ENCODE measurements around the gene PCSK5. TPM values are rescaled to one million over a fixed set of nuclear protein-coding genes. Genes with fewer than 3 reads are reported as not detected.

Gene PCSK5
- total RNA-seq, 2 donors from 2014 or later, result 2.5 to 3.5 TPM

GRCh38 chr9:76378367-76379073 is 488.0 kb downstream of the PCSK5 start:
- peaks cover 2% of the 10 kb centered on the region for H3K9me3 Mint-ChIP-seq
- H3K4me1 Mint-ChIP-seq, result peaks cover 16% of the 10 kb centered on the region
- Histone ChIP-seq H3K27me3 (ENCODE audit: control insufficient read depth, insufficient read depth, low read length, poor library complexity, severe bottlenecking) (no peaks in the 10 kb centered on the region), H3K36me3 (ENCODE audit: control insufficient read depth, insufficient read depth, low read length) (peaks cover 5% of the 10 kb centered on the region), H3K9me3 (ENCODE audit: control insufficient read depth, low read length) (no peaks in the 10 kb centered on the region), H3K9ac (ENCODE audit: extremely low read depth, low read length, poor library complexity, severe bottlenecking) (no peak overlapping the region), H3K4me1 (ENCODE audit: control insufficient read depth, insufficient read depth, low read length) (peaks cover 3% of the 10 kb centered on the region), H3K27ac (ENCODE audit: low read depth, low read length) (no peak overlapping the region), H3K4me3 (ENCODE audit: low read length) (no peak overlapping the region)
- no peaks in the 10 kb centered on the region for H3K27me3 Mint-ChIP-seq (ENCODE audit: insufficient read depth)
- WGBS, 2 experiments (ENCODE audit: insufficient coverage in 1 of 2, insufficient read length in 1 of 2), result 94 to 100% methylated on average over 2 to 6 of the region's 6 CpGs
- peaks cover 10% of the 10 kb centered on the region for H3K36me3 Mint-ChIP-seq (ENCODE audit: low read depth)
- H3K4me3 Mint-ChIP-seq, result no peak overlapping the region
- DNase-seq, result no peak
- TF ChIP-seq, protein P1, sequence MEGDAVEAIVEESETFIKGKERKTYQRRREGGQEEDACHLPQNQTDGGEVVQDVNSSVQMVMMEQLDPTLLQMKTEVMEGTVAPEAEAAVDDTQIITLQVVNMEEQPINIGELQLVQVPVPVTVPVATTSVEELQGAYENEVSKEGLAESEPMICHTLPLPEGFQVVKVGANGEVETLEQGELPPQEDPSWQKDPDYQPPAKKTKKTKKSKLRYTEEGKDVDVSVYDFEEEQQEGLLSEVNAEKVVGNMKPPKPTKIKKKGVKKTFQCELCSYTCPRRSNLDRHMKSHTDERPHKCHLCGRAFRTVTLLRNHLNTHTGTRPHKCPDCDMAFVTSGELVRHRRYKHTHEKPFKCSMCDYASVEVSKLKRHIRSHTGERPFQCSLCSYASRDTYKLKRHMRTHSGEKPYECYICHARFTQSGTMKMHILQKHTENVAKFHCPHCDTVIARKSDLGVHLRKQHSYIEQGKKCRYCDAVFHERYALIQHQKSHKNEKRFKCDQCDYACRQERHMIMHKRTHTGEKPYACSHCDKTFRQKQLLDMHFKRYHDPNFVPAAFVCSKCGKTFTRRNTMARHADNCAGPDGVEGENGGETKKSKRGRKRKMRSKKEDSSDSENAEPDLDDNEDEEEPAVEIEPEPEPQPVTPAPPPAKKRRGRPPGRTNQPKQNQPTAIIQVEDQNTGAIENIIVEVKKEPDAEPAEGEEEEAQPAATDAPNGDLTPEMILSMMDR (conservative IDR thresholded peaks at IDR 0.05), result no peak
- H3K27ac Mint-ChIP-seq, result no peak overlapping the region

DNA sequence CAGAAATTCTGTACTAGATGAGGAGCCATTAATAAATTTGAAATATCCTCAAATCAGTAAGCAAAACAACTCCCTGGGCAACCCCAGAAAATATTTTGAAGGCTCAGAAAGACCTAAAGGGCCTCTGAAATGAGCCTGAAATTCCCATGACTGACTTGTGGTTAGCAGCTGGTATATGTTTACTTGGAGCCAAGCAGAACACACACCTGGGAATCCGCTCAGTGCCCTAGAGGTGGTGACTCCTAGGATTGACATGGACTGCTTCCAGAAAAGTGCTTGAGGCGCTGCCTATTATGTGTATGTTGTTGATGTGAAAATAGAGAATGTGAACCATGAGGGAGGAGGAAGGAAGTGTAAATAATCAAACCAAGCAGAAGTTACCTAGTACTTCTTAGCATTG is 489.0 kb downstream of the PCSK5 start:
- H3K27me3 Mint-ChIP-seq (ENCODE audit: insufficient read depth), result no peaks in the 10 kb centered on the region
- H3K27me3 ChIP-seq (ENCODE audit: control insufficient read depth, insufficient read depth, low read length, poor library complexity, severe bottlenecking), result no peaks in the 10 kb centered on the region
- no peak for DNase-seq
- no peak overlapping the region for H3K9ac ChIP-seq (ENCODE audit: extremely low read depth, low read length, poor library complexity, severe bottlenecking)
- H3K4me3 ChIP-seq (ENCODE audit: low read length), result no peak overlapping the region
- H3K4me3 Mint-ChIP-seq, result no peak overlapping the region
- H3K4me1 ChIP-seq (ENCODE audit: control insufficient read depth, insufficient read depth, low read length), result no peaks in the 10 kb centered on the region
- 83 to 97% methylated on average over 1 to 2 of the region's 2 CpGs for WGBS, 2 experiments (ENCODE audit: insufficient coverage in 1 of 2, insufficient read length in 1 of 2)
- no peak overlapping the region for H3K27ac ChIP-seq (ENCODE audit: low read depth, low read length)
- H3K4me1 Mint-ChIP-seq, result peaks cover 15% of the 10 kb centered on the region
- H3K36me3 ChIP-seq (ENCODE audit: control insufficient read depth, insufficient read depth, low read length), result peaks cover 15% of the 10 kb centered on the region
- H3K9me3 Mint-ChIP-seq, result peaks cover 2% of the 10 kb centered on the region
- no peak overlapping the region for H3K27ac Mint-ChIP-seq
- H3K36me3 Mint-ChIP-seq (ENCODE audit: low read depth), result peaks cover 16% of the 10 kb centered on the region
- no peaks in the 10 kb centered on the region for H3K9me3 ChIP-seq (ENCODE audit: control insufficient read depth, low read length)
- TF ChIP-seq, protein P1 (conservative IDR thresholded peaks at IDR 0.05), result no peak

DNA sequence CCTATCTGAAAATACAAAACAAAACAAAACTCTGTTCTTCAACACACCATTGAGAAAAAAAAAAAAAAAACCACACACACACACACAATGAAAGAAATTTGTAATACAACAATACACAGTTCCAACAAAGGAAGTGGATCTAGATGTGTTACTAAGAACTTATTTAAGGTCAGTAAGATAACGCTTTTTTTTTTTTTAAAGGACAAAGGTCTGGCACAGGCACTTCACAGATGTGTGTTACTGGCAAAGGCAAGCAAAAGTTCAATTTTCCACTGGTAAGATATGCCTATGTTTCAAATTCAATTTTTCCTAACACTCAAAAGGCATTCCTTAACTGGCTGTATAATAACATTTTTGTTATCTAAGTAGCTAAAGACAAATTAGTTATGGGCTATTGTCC is 500.2 kb downstream of the PCSK5 start:
- no peak overlapping the region for H3K9ac ChIP-seq (ENCODE audit: extremely low read depth, low read length, poor library complexity, severe bottlenecking)
- Mint-ChIP-seq H3K4me3 (no peak overlapping the region), H3K36me3 (ENCODE audit: low read depth) (peaks cover 41% of the 10 kb centered on the region), H3K9me3 (peaks cover 8% of the 10 kb centered on the region), H3K27ac (no peak overlapping the region), H3K4me1 (peaks cover 17% of the 10 kb centered on the region), H3K27me3 (ENCODE audit: insufficient read depth) (no peaks in the 10 kb centered on the region)
- no peak for DNase-seq
- WGBS, 2 experiments (ENCODE audit: insufficient coverage in 1 of 2, insufficient read length in 1 of 2), result 94 to 100% methylated on average over 1 of the region's 1 CpG
- TF ChIP-seq, protein P1 (conservative IDR thresholded peaks at IDR 0.05), result no peak
- H3K4me3 ChIP-seq (ENCODE audit: low read length), result peak overlapping the region; percentile 33
- H3K9me3 ChIP-seq (ENCODE audit: control insufficient read depth, low read length), result peaks cover 11% of the 10 kb centered on the region
- no peak overlapping the region for H3K27ac ChIP-seq (ENCODE audit: low read depth, low read length)
- no peaks in the 10 kb centered on the region for H3K4me1 ChIP-seq (ENCODE audit: control insufficient read depth, insufficient read depth, low read length)
- no peaks in the 10 kb centered on the region for H3K27me3 ChIP-seq (ENCODE audit: control insufficient read depth, insufficient read depth, low read length, poor library complexity, severe bottlenecking)
- H3K36me3 ChIP-seq (ENCODE audit: control insufficient read depth, insufficient read depth, low read length), result peaks cover 59% of the 10 kb centered on the region

Data from endodermal cell (in vitro differentiated cells).